ENCODE data around the gene PNISR. TPM values are rescaled to one million over a fixed set of nuclear protein-coding genes. Genes with fewer than 3 reads are reported as not detected.

Gene PNISR
- total RNA-seq, 4 donors from 2014 or later: 20.5 to 86.1 (median 25.2) TPM

- ATAC-seq (no peak), DNase-seq (no peak)
- in situ Hi-C loops (cut with MboI; ENCODE audit: low sequenced_read_pairs in 4 of 4) (no loop called here), intact Hi-C loops (cut with DNase I; ENCODE audit: low total_unique reads) (no loop called here)
- Histone ChIP-seq H3K4me1 (peaks cover 34 to 47% of the 10 kb centered on the region in 2 donors), H3K36me3 (peaks cover 0 to 40% of the 10 kb centered on the region in 2 donors), H3K9me3 (no peaks in the 10 kb centered on the region), H3K27ac (no peak overlapping the region), H3K27me3 (no peaks in the 10 kb centered on the region), H3K4me3 (no peak overlapping the region)
- TF ChIP-seq POLR2A (IDR thresholded peaks at IDR 0.05) (no peak), CTCF (IDR thresholded peaks at IDR 0.05 in 4 of 5, conservative IDR thresholded peaks at IDR 0.05 in 1 of 5) (no peak)
These were observed 13.0 kb downstream of the PNISR start for GRCh38 chr6:99412065-99412464.

GRCh38 chr6:99409672-99410071 is 15.4 kb downstream of the PNISR start:
- DNase-seq: no peak
- Histone ChIP-seq H3K27me3 (no peaks in the 10 kb centered on the region), H3K36me3 (peaks cover 0 to 63% of the 10 kb centered on the region in 2 donors), H3K4me1 (peaks cover 11 to 23% of the 10 kb centered on the region in 2 donors), H3K27ac (no peak overlapping the region), H3K9me3 (no peaks in the 10 kb centered on the region), H3K4me3 (no peak overlapping the region)
- in situ Hi-C loops (cut with MboI; ENCODE audit: low sequenced_read_pairs in 4 of 4) (no loop called here), intact Hi-C loops (cut with DNase I; ENCODE audit: low total_unique reads) (no loop called here)
- no peak for ATAC-seq
- TF ChIP-seq CTCF (IDR thresholded peaks at IDR 0.05 in 4 of 5, conservative IDR thresholded peaks at IDR 0.05 in 1 of 5): no peak
- no peak for TF ChIP-seq POLR2A (IDR thresholded peaks at IDR 0.05)

GRCh38 chr6:99407076-99407475 is 18.0 kb downstream of the PNISR start:
- no peak overlapping the region for H3K27ac ChIP-seq
- ATAC-seq: no peak

GRCh38 chr6:99402448-99402847 is 22.7 kb downstream of the PNISR start:
- peaks cover 0 to 87% of the 10 kb centered on the region in 2 donors for H3K36me3 ChIP-seq
- TF ChIP-seq POLR2A (IDR thresholded peaks at IDR 0.05): no peak
- TF ChIP-seq CTCF (IDR thresholded peaks at IDR 0.05 in 4 of 5, conservative IDR thresholded peaks at IDR 0.05 in 1 of 5): no peak
- ATAC-seq (no peak), DNase-seq (no peak)
- H3K27me3 ChIP-seq: no peaks in the 10 kb centered on the region
- no peak overlapping the region for H3K4me3 ChIP-seq
- intact Hi-C loops (cut with DNase I; ENCODE audit: low total_unique reads) (no loop called here), in situ Hi-C loops (cut with MboI; ENCODE audit: low sequenced_read_pairs in 4 of 4) (no loop called here)
- no peak overlapping the region for H3K27ac ChIP-seq
- H3K9me3 ChIP-seq: no peaks in the 10 kb centered on the region
- no peaks in the 10 kb centered on the region for H3K4me1 ChIP-seq

More at GRCh38 chr6:99407076-99407475, 18.0 kb downstream of the PNISR start:
- DNase-seq: no peak
- no peaks in the 10 kb centered on the region for H3K27me3 ChIP-seq
- peaks cover 0 to 89% of the 10 kb centered on the region in 2 donors for H3K36me3 ChIP-seq
- H3K4me3 ChIP-seq: no peak overlapping the region
- H3K9me3 ChIP-seq: no peaks in the 10 kb centered on the region
- intact Hi-C loops (cut with DNase I; ENCODE audit: low total_unique reads) (no loop called here), in situ Hi-C loops (cut with MboI; ENCODE audit: low sequenced_read_pairs in 4 of 4) (no loop called here)
- no peak for TF ChIP-seq POLR2A (IDR thresholded peaks at IDR 0.05)
- no peak for TF ChIP-seq CTCF (IDR thresholded peaks at IDR 0.05 in 4 of 5, conservative IDR thresholded peaks at IDR 0.05 in 1 of 5)
- H3K4me1 ChIP-seq: peaks cover 0 to 1% of the 10 kb centered on the region in 2 donors

GRCh38 chr6:99397287-99397686 is 27.8 kb downstream of the PNISR start:
- no peak for TF ChIP-seq CTCF (IDR thresholded peaks at IDR 0.05 in 4 of 5, conservative IDR thresholded peaks at IDR 0.05 in 1 of 5)
- no peak for TF ChIP-seq POLR2A (IDR thresholded peaks at IDR 0.05)
- in situ Hi-C loops (cut with MboI; ENCODE audit: low sequenced_read_pairs in 4 of 4) (no loop called here), intact Hi-C loops (cut with DNase I; ENCODE audit: low total_unique reads) (no loop called here)
- Histone ChIP-seq H3K27ac (no peak overlapping the region), H3K4me3 (no peak overlapping the region), H3K4me1 (peaks cover 5% of the 10 kb centered on the region in 2 donors), H3K9me3 (no peaks in the 10 kb centered on the region), H3K36me3 (peaks cover 0 to 35% of the 10 kb centered on the region in 2 donors), H3K27me3 (no peaks in the 10 kb centered on the region)
- DNase-seq: no peak
- no peak for ATAC-seq

Measured in gastrocnemius medialis (tissue), 4 donors.